ENCODE measurements around the gene PHC2. TPM values are rescaled to one million over a fixed set of nuclear protein-coding genes. Genes with fewer than 3 reads are reported as not detected.

PHC2 gene
- total and polyA plus RNA-seq, 2 donors from 2014 or later, result 118 to 149 TPM

DNA sequence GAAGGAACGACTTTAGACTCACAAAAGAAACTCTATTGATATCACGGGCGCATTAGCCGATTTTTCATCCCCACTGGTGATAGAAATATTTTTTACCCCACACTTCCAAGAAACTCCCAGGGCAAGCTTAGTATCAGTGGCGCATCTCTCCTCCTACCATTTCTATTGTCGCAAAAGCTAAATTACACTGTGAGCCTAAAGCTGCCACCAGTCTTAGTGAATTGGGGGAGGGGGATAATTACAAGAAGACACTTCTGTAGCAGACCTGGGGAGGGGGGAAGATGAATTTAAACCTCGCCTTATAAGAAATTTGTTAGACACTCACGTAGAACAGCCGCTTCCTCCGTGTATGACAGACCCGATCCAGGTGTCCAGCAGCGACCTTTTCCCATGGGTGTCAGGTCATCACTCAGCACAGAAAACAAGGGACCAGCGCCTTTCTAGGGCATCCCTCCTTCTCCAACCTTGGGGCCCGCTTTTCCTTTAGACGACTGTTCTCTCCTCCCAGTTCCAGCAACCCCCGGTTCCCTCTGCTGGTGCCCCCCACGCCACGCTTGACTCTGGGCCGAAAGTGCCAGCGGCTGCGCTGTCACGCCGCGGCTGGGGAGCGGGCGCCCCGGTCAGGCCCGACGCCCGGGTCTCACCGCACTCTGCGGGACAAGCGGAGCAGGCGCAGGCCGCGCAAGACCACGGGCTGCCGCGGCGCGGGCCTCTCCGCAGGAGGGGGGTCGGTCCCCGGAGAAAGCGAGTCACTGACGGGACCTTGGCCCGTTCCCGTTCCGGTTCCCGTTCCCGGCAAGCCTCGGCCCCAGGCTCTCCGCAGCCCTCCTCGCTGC is 821 bp downstream of the PHC2 start:
- DNase-seq, result peak; percentile 43 to 85 (median 63)
- Histone ChIP-seq H3K9ac (ENCODE audit: low read length in 3 of 3) (peak overlapping the region; percentile 17 to 48 (median 22)), H3K36me3 (ENCODE audit: control insufficient read depth in 2 of 3, insufficient read depth in 3 of 3, low read length in 3 of 3) (no peaks in the 10 kb centered on the region), H3K4me1 (ENCODE audit: control insufficient read depth in 2 of 3, insufficient read depth in 2 of 3, low read depth in 1 of 3, low read length in 3 of 3) (peaks cover 0 to 19% (median 0%) of the 10 kb centered on the region in 3 donors), H3K27me3 (ENCODE audit: control insufficient read depth, insufficient read depth, low read length) (no peaks in the 10 kb centered on the region), H3K9me3 (ENCODE audit: control insufficient read depth in 2 of 3, insufficient read depth in 1 of 3, low read length in 3 of 3) (no peaks in the 10 kb centered on the region), H3K27ac (ENCODE audit: low read depth in 2 of 2, low read length in 2 of 2) (no peak overlapping the region), H3K4me3 (ENCODE audit: low read length in 3 of 3) (peak overlapping the region; percentile 58 to 68 (median 62))
- FAIRE-seq, result no peak
- TF ChIP-seq, protein P1, sequence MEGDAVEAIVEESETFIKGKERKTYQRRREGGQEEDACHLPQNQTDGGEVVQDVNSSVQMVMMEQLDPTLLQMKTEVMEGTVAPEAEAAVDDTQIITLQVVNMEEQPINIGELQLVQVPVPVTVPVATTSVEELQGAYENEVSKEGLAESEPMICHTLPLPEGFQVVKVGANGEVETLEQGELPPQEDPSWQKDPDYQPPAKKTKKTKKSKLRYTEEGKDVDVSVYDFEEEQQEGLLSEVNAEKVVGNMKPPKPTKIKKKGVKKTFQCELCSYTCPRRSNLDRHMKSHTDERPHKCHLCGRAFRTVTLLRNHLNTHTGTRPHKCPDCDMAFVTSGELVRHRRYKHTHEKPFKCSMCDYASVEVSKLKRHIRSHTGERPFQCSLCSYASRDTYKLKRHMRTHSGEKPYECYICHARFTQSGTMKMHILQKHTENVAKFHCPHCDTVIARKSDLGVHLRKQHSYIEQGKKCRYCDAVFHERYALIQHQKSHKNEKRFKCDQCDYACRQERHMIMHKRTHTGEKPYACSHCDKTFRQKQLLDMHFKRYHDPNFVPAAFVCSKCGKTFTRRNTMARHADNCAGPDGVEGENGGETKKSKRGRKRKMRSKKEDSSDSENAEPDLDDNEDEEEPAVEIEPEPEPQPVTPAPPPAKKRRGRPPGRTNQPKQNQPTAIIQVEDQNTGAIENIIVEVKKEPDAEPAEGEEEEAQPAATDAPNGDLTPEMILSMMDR (IDR thresholded peaks at IDR 0.05; ENCODE audit: borderline replicate concordance, extremely low read depth, insufficient read depth), result no peak
- intact Hi-C loops (cut with DNase I), result no loop called here

DNA sequence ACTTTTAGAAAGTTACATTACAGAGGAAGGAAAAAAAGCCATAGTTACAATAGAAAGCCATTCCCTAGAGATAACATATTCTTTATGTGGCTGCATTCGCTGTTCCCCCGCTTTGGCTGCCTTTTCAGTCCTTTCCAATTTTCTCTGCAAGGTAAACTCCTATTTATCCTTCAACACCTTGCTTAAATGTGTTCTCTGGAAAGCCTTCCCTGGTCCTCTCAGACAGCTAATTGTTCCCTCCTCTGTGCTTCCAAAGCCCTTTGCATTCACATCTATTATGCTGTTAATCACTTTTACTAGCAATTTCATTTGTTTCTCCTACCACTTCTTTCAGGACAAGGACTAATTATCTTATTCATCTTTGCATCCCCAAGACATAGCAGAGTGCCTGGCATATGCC is 1.6 kb downstream of the PHC2 start:
- Histone ChIP-seq H3K27ac (ENCODE audit: low read depth in 2 of 2, low read length in 2 of 2) (no peak overlapping the region), H3K36me3 (ENCODE audit: control insufficient read depth in 2 of 3, insufficient read depth in 3 of 3, low read length in 3 of 3) (no peaks in the 10 kb centered on the region), H3K9ac (ENCODE audit: low read length in 3 of 3) (no peak overlapping the region), H3K4me1 (ENCODE audit: control insufficient read depth in 2 of 3, insufficient read depth in 2 of 3, low read depth in 1 of 3, low read length in 3 of 3) (peaks cover 0 to 17% (median 0%) of the 10 kb centered on the region in 3 donors), H3K4me3 (ENCODE audit: low read length in 3 of 3) (peak overlapping the region in 1 of 3 donors; percentile 68), H3K27me3 (ENCODE audit: control insufficient read depth, insufficient read depth, low read length) (no peaks in the 10 kb centered on the region), H3K9me3 (ENCODE audit: control insufficient read depth in 2 of 3, insufficient read depth in 1 of 3, low read length in 3 of 3) (no peaks in the 10 kb centered on the region)
- no peak for DNase-seq
- TF ChIP-seq, protein P1 (IDR thresholded peaks at IDR 0.05; ENCODE audit: borderline replicate concordance, extremely low read depth, insufficient read depth), result no peak
- intact Hi-C loops (cut with DNase I), result no loop called here
- no peak for FAIRE-seq

DNA sequence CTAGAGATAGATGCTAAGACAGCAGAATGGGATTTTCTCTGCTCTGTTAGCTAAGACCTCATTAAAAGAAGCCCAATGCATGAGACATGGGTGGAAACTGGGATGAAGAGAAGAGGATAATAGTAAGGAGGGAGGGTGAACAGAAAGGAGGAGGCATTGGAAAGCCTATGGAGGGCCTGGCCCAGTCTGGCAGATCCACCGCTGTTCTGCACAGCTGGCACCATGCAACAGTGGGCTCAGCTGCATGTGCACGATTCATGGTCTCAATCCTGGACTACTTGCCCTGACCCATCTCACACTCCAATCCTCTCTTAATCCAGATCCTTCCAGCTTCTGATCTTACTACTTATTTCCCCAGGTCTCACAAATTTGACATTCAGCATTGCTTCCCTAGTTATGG is 2.2 kb downstream of the PHC2 start:
- H3K4me3 ChIP-seq (ENCODE audit: low read length in 3 of 3), result no peak overlapping the region
- H3K36me3 ChIP-seq (ENCODE audit: control insufficient read depth in 2 of 3, insufficient read depth in 3 of 3, low read length in 3 of 3), result no peaks in the 10 kb centered on the region
- H3K9ac ChIP-seq (ENCODE audit: low read length in 3 of 3), result no peak overlapping the region
- H3K4me1 ChIP-seq (ENCODE audit: control insufficient read depth in 2 of 3, insufficient read depth in 2 of 3, low read depth in 1 of 3, low read length in 3 of 3), result peaks cover 0 to 16% (median 0%) of the 10 kb centered on the region in 3 donors
- DNase-seq, result no peak
- no peaks in the 10 kb centered on the region for H3K27me3 ChIP-seq (ENCODE audit: control insufficient read depth, insufficient read depth, low read length)
- FAIRE-seq, result no peak
- H3K9me3 ChIP-seq (ENCODE audit: control insufficient read depth in 2 of 3, insufficient read depth in 1 of 3, low read length in 3 of 3), result no peaks in the 10 kb centered on the region
- no peak overlapping the region for H3K27ac ChIP-seq (ENCODE audit: low read depth in 2 of 2, low read length in 2 of 2)
- TF ChIP-seq, protein P1 (IDR thresholded peaks at IDR 0.05; ENCODE audit: borderline replicate concordance, extremely low read depth, insufficient read depth), result no peak
- intact Hi-C loops (cut with DNase I), result no loop called here

All from kidney (tissue), 14 donors.